Skeletal muscle cell (primary cell): Measurements from ENCODE around the gene OPN1SW.

Source experiments
- DNase-seq: peaks from one replicate; pipeline ENCODE4 v3.0.0-alpha.2; 2010; ENCODE audit warnings: low read depth
- H3K4me3 ChIP-seq: 2 replicates; pipeline ENCODE4 v1.5.1; 2011; ENCODE audit warnings: low read depth, mild to moderate bottlenecking, control low read depth, low read length, moderate library complexity

The OPN1SW gene

GRCh38 chr7:128739048-128739962 is 36.3 kb downstream of the OPN1SW start, which contains the start of gene CALU:
Gene CALU, plus strand, starts transcription at chr7:128739359. Its CDS starts 9,225 bp downstream, at chr7:128748584.
- H3K4me3 ChIP-seq: peak within 1 kb of the TSS; percentile 82
- DNase-seq: peak; percentile 94

GRCh38 chr7:128738570-128739047 is 37.0 kb downstream of the OPN1SW start:
- no peak for DNase-seq
- H3K4me3 ChIP-seq: peak overlapping the region; percentile 82

- peak; percentile 42 for DNase-seq
- H3K4me3 ChIP-seq: no peak overlapping the region
Measured at GRCh38 chr7:128737867-128738385, 37.7 kb downstream of the OPN1SW start.

- no peak overlapping the region for H3K4me3 ChIP-seq
- no peak for DNase-seq
Measured at GRCh38 chr7:128737441-128737840, 38.2 kb downstream of the OPN1SW start.

- H3K4me3 ChIP-seq: no peak overlapping the region
- DNase-seq: no peak
Measured at GRCh38 chr7:128735436-128735835, 40.2 kb downstream of the OPN1SW start.

- H3K4me3 ChIP-seq: no peak overlapping the region
- DNase-seq: no peak
Measured at GRCh38 chr7:128734890-128735289, 40.7 kb downstream of the OPN1SW start.

- no peak for DNase-seq
- H3K4me3 ChIP-seq: no peak overlapping the region
Measured at GRCh38 chr7:128733278-128733645, 42.3 kb downstream of the OPN1SW start.

GRCh38 chr7:128732521-128733277 is 42.9 kb downstream of the OPN1SW start:
- DNase-seq: no peak
- no peak overlapping the region for H3K4me3 ChIP-seq

- DNase-seq: no peak
- no peak overlapping the region for H3K4me3 ChIP-seq
Measured at GRCh38 chr7:128731184-128731583, 44.4 kb downstream of the OPN1SW start.

GRCh38 chr7:128729494-128729893 is 46.1 kb downstream of the OPN1SW start:
- no peak for DNase-seq
- no peak overlapping the region for H3K4me3 ChIP-seq

GRCh38 chr7:128728598-128728997 is 47.0 kb downstream of the OPN1SW start:
- DNase-seq: peak; percentile 47
- no peak overlapping the region for H3K4me3 ChIP-seq

GRCh38 chr7:128727239-128727638 is 48.4 kb downstream of the OPN1SW start:
- no peak overlapping the region for H3K4me3 ChIP-seq
- no peak for DNase-seq

GRCh38 chr7:128726737-128727072 is 48.9 kb downstream of the OPN1SW start:
- no peak for DNase-seq
- no peak overlapping the region for H3K4me3 ChIP-seq

- DNase-seq: no peak
Measured at GRCh38 chr7:128726059-128726736, 49.4 kb downstream of the OPN1SW start.

GRCh38 chr7:128725531-128725930 is 50.1 kb downstream of the OPN1SW start:
- DNase-seq: no peak
- H3K4me3 ChIP-seq: no peak overlapping the region

More at GRCh38 chr7:128726059-128726736, 49.4 kb downstream of the OPN1SW start:
- H3K4me3 ChIP-seq: no peak overlapping the region

- no peak for DNase-seq
- no peak overlapping the region for H3K4me3 ChIP-seq
Measured at GRCh38 chr7:128724743-128725142, 50.9 kb downstream of the OPN1SW start.
